GM19193 (cell line): ENCODE results near the gene C20orf144.

ENCODE experiments used
- POLR2A ChIP-seq: IDR thresholded peaks from 4 replicates; pipeline ENCODE4 v1.6.1; 2011; ENCODE audit not compliant: insufficient read depth, insufficient read length; ENCODE audit errors: extremely low read depth

The C20orf144 gene

DNA sequence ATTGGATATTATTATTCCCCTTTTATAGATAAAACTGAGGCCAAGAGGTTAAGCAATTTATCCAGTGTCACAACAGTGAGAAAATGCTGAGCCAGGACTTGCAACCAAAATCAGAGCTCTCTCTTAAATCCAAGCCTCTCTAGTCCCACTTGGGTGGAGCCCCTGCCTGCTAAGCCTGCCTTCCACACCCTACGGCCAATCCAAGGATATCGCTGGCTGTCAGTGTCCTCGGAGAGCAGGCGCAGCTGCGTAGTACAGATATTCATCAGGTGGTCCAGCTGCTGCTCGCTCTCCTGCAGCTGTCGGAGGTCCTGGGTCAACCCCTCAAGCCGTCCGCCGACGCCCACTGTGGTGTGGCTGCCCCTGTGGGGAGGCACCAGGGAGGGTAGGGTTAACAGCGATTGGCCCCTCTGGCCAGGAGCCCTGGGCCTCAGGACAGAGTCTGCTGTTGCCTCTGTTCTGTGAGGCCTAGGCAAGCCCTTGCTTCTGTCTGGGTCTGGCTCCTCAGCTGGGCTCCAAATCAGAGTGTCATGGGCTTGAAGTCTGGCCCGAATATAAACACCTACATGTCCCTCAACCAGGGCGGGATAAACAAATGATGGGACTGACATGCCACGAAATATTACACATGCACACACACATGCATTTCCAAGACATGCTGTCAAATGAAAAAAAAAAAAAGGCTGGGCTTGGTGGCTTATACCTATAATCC is 16.0 kb downstream of the C20orf144 start:
- TF ChIP-seq POLR2A = no peak

DNA sequence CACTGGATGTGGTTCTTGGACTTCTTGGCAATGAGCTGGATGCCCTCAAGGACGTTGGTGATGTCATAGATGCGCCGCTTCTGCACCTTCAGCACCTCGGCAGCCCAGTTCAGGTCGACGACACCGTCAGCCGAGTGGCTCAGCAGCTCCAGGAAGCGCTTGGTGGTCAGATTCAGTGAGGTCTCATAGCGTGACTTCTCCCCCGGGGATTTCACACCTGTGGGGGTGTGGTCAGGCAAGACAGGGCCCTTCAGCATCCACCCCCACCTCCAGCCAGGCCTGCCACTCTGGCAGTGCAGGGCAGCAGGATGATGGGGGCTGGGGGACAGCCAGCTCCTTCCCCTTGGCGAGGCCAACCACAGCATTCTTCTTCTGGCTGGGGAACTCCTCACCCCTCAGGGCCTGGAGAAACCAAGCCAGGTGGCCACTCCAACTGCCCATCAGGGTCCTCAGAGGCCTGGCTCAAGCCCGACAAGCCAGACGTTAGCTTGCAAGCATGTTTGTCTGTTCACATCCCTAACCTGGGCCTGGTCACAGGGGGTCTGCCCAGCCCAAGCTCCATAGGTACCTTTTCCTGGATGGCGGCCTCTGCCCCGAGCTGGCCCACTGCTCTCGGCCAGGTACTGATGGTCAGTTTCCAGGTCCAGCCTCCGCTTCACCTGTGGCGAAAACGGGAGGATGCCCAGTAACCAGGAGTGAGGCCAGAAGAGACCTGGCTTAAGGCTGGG is 17.8 kb downstream of the C20orf144 start:
- TF ChIP-seq POLR2A = no peak

DNA sequence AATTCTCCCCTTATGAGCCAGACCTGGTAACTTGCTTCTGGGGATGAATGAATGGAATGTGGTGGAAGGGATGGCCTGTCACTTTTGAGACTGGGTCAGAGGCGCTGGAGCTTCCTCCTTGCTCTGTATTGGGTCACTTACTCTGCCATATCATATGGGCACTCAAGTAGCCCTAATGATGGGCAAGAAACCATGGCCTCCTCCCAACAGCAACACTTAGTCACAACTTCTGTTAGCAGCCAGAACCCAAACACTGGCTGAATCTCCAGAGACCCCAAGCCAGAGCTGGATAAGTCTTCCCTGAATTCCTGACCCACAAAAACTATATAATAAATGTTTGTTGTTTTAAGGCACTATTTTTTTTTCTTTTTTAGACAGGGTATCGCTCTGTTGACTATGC is 18.6 kb downstream of the C20orf144 start:
- TF ChIP-seq POLR2A = no peak

DNA sequence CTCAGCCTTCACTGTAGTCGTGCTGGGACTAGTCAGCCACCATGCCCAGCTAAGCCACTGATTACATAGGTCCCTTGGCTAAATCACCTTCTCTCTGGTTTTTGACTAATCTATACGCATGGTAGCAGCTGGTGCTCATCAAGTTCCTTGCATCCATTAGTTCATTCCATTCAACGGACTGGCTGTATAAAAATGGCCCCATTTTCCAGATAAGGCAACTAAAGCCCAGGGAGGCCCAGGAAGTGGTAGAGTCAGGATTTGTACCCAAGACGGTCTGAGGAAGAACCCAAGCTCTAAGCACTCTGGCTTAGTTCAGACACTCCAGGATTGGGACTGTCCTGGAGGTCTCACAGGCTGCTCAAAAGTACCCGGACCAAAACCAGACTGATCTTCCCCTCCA is 19.2 kb downstream of the C20orf144 start:
- TF ChIP-seq POLR2A = no peak

DNA sequence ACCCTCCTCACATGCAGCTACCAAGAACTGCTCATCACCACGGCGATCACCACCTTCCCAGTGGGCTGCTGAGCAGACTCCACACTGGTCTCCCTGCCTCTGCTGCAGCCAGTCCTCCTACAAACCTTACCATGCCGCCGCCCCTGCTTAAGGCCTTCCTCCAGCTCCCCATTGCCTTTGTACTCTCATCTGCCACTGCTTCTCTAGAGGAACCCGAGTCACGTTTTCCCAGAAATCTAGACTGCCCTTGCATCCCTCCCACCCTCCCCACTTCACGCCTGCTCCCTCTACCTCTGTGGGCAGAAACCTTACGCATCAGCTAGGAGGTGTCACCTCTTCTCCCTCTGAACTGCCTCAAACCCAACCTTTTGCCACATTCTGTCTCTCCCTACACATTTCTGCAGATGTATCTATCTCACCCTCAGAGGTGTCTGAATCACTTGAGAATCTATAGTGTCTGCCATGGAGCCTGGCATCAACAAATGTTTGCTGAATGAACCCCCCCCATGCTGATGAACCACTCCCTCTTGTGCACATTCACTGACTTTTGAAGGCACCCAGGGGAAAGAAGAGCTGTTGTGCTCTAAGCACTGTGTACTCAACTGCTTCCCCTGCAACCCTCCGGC is 19.7 kb downstream of the C20orf144 start:
- no peak for TF ChIP-seq POLR2A

DNA sequence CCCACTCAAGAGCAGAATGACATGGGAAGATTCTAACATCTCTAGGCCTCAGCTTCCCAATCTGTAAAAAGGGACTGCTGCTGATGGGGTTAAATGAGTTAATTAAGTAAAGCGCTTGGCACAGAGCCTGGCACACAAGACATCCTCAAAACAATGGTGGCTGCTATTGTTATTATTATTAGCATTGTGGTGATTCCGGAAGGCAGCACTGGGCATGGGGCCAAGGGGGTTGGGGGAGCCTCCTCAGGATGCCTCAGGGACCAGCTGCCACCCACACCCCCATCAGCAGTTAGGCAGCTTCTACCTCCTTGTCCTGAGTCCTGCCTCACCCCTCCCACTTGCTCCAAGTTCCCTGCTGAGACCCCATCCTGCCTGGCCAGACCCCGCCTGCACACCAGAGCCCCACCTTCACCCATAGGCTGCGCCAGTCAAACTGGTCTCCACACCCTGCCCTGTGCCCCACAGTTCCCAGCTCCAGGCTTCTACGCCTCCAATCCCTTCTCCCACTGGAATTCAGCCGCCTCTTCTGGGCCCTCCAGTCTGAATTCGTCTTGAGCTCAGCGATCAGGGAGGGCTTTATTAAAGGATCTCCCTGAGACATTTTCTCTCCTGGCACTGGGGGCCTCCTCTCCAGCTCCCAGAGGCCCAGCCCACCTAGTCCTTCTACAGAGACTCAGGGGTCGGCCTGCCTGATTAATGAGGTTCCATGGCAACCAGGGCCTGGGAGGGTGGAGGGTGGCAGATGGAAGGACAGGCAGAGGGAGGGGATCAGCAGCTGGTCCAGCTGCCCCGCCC is 22.6 kb downstream of the C20orf144 start:
- TF ChIP-seq POLR2A = no peak

DNA sequence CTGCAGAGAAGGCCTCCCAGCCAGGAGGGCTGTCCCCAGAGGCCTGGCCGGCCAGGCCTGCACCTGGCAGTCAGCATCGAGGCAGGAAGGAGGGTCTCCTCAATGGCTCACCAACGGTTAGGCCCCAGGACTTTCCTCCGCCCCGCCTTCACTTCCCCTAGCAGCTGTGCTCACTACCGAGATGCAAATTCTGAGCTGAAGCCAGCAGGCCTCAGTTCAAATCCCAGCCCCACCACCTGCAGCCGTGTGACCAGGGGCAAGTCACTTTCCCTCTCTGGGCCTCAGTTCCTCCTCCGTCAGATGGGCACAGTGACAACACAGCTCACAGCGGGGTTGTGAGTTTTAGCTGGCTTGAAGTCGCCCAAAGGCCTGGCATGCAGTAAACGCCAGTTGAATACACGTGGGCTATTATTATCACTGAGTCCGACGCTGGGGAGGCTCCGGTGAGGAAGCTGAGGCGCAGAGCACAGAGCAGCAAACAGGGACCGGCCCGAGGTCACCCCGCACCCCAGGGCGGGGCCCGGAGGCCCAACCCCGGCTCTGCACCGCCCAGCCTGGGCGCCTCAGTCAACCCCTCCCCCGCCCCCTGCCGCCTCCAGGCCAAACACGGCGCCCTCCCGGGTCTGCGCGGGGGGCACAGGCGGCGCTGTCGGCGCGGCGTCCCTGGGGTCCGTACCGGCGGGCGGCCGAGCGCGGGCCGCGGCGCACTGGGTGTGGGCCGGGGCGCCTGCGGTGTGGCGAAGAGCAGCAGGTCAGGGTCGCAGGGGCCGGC is 23.4 kb downstream of the C20orf144 start:
- peak; percentile 45 for TF ChIP-seq POLR2A

DNA sequence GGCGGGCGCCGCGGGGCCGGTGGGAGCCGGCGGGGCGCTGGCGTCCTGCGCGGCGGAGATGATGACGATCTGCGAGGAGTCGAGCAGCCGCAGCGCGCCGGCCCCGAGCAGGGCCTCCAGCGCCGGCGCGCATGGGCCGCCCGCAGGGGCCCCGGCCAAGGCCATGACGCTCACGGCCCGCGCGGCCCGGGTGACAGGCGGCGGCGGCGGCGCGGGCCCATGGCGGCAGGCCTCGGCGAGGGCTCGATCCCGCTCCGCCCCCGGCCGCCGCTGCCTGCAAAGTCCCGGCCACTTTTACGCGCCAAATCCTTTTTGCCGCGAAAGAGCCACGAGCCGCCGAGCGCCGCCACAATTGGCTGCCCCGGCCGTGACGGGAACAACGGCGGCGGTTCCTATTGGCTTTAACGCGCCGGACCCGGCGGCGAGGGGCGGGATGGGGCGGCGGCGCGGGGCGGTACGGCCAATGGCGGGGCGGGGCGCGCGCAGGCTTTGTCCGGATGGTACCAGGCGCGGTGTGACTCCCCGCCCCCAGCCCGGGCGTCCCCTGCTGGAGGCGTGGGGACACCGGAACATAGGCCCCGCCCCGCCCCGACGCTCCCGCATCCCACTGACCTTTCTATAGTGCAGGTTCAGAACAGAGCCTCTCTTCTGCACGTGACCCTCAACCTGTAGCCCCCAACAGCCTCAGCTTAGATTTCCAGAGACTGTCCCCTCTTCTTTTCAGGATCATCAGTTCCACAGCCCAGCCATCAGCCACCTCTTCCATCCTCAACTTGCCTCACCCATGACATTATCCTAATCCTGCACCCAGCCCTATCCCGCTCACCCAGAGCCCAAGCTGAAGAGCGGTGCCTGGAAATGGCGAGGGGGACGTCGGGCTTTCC is 24.2 kb downstream of the C20orf144 start, which contains the start of gene E2F1:
E2F1 (minus strand) TSS at position 286 of the 884 bp plus-strand sequence; CDS start at position 165, 121 bp downstream.
- peak; percentile 49 for TF ChIP-seq POLR2A

DNA sequence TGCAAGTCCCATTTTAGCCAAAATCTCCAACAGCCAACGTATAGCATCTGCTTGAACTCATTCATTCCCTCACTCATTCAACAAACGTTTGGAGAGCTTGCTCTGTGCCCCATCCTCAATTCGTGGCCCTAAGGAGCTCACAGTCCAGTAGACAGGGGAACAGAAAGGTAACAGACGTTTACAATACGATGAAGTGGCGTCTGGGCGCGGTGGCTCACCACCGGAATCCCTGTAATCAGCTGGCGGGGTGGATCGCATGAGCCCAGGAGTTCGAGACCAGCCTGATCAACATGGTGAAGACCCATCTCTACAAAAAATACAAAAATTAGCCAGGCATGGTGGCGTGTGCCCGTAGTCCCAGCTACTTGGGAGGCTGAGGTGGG is 24.8 kb downstream of the C20orf144 start:
- TF ChIP-seq POLR2A = no peak

DNA sequence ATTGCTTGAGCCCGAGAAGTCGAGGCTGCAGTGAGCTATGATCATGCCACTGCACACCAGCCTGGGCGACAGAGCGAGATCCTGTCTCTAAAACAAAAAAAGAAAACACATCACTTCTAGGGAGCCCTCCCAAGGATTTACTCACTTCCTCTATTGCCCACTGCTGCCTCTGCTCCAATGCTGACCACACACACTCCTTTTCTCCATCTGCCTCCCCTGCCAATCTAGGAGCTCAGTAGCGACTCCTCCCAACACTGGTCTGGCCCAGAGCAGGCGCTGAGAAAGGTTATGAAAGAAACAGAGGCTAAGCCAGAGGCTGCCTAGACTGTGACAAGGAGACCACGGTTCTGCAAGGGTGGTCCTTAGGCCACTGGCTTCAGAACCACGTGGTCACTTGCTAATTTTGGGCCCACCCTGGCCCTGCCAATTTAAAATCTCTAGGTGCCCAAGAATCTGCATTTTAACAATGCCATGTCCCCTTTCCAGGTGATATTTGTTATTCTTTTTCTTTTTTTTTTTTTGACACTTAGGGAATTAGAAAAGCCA is 25.3 kb downstream of the C20orf144 start:
- TF ChIP-seq POLR2A = no peak

DNA sequence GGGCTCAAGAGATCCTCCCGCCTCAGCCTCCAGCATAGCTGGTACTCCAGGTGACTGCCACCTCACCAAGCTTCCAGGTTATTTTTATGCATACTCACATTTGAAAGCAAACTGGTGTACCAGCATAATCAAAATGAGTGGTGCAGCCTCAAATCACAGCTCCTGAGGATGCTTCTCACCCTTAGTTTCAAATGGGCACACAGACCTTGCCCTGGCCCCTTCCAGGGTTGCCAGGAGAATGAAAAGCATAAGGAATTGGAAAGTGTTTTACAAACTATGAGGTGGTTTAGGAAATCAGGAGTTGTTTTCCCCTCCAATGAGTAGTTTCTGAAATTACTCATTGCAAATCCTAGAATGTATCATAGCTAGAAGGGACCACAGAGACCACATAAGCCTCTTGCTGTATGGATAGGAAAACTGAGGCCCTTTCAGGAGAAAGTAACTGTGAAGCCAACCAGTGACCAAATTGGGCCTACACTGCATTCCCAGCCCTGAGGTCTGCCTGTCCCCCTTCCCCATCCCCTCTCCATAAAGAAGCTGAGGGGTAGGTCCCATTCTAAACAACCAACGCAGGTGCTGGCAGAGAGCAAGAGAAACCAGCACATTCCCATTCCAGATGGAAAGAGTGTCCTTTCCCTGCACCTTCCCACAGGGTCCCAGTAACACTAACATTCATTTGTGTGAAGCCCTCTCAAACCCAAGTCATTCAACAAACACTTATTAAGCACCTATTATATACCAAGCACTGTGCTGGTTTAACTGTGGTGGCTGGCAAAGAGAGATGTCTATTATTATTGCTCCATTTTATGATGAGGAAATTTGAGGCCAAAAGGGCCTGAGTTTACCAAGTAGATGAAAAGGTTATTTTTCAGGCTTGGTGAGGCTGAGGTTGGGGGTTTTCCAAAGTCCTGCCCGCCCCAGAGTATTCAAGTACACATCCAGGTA is 26.1 kb downstream of the C20orf144 start:
- no peak for TF ChIP-seq POLR2A

DNA sequence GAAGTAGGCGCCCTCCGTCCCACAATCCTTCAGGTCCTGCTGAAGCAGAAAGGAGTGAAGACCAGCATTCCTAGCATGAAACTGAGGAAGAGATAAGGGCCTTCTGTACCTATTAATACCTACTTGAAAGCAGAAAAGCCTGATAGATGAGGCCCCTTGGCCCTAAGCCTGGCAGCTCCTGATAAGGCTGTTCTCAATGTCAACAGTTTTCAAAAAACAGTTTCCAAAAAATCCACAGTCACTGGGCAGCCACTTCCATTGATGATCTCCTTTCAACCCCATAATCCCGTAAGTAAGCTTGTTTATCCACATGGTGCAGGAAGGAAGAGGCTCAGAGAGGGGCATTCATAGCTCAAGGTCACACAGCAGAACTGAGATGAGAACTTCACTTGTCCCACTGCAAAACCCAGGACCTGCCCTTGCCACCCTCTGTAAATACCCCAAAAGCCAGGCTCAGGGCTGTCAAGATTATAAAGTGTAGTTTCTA is 26.9 kb downstream of the C20orf144 start:
- TF ChIP-seq POLR2A = no peak
